H1 (cell line): ENCODE data around the gene RBM47.

Source experiments
- BCL11A ChIP-seq, 2 experiments: IDR thresholded peaks; one replicate each; pipeline ENCODE4 v1.6.1; 2011; ENCODE audit warnings: low read depth in 2 of 2, low read length in 2 of 2, mild to moderate bottlenecking in 2 of 2
- CEBPB ChIP-seq: IDR thresholded peaks from 2 replicates; pipeline ENCODE4 v1.6.1; 2012; ENCODE audit warnings: low read depth, low read length
- CHD1 ChIP-seq: IDR thresholded peaks from 2 replicates; pipeline ENCODE4 v1.6.1; 2012; ENCODE audit warnings: low read depth, low read length, improper control_type of control experiment
- CTCF ChIP-seq, 3 experiments: IDR thresholded peaks; 1 replicate in 2 of 3; 2 replicates in 1 of 3; pipeline versions ENCODE4 v1.5.1 to v1.6.1; 2011; ENCODE audit warnings: low read length in 3 of 3, mild to moderate bottlenecking in 3 of 3, inconsistent platforms in 2 of 3, low read depth in 1 of 3, moderate library complexity in 1 of 3; ENCODE audit not compliant: insufficient read depth in 1 of 3; ENCODE audit errors: control extremely low read depth in 1 of 3
- EGR1 ChIP-seq: IDR thresholded peaks from 2 replicates; pipeline ENCODE4 v1.6.1; 2011; ENCODE audit warnings: low read depth, low read length, borderline replicate concordance
- MAX ChIP-seq: IDR thresholded peaks from 2 replicates; pipeline ENCODE4 v1.6.1; 2012; ENCODE audit warnings: inconsistent platforms
- POLR2A ChIP-seq, 2 experiments: IDR thresholded peaks; 1 replicate in 1 of 2; 2 replicates in 1 of 2; pipeline ENCODE4 v1.6.1; 2011; ENCODE audit warnings: low read depth in 2 of 2, low read length in 2 of 2, mild to moderate bottlenecking in 2 of 2; ENCODE audit errors: control extremely low read depth in 1 of 2
- POLR2AphosphoS5 ChIP-seq: IDR thresholded peaks from 2 replicates; pipeline ENCODE4 v1.6.1; 2011; ENCODE audit warnings: low read depth, low read length
- POU5F1 ChIP-seq: IDR thresholded peaks from 2 replicates; pipeline ENCODE4 v1.6.1; 2011; ENCODE audit warnings: low read depth, mild to moderate bottlenecking, low read length, moderate library complexity
- RAD21 ChIP-seq, 2 experiments: IDR thresholded peaks in 1 of 2; conservative IDR thresholded peaks in 1 of 2; 2 replicates each; pipeline ENCODE4 v1.6.1; 2011; ENCODE audit warnings: low read depth in 2 of 2, low read length in 2 of 2, improper control_type of control experiment in 1 of 2, inconsistent platforms in 1 of 2, mild to moderate bottlenecking in 1 of 2, moderate library complexity in 1 of 2
- SP2 ChIP-seq: IDR thresholded peaks from 2 replicates; pipeline ENCODE4 v1.6.1; 2012; ENCODE audit warnings: mild to moderate bottlenecking, low read length, inconsistent platforms
- TEAD4 ChIP-seq: IDR thresholded peaks from 2 replicates; pipeline ENCODE4 v1.6.1; 2012; ENCODE audit warnings: low read depth, low read length, inconsistent platforms, mixed read lengths

- TF ChIP-seq POLR2A (IDR thresholded peaks at IDR 0.05; ENCODE audit: control extremely low read depth in 1 of 2, low read depth in 2 of 2, low read length in 2 of 2): no peak
- no peak for TF ChIP-seq CHD1
- no peak for TF ChIP-seq CTCF (IDR thresholded peaks at IDR 0.05; ENCODE audit: control extremely low read depth in 1 of 3, insufficient read depth in 1 of 3, low read depth in 1 of 3, low read length in 3 of 3)
- TF ChIP-seq POLR2AphosphoS5: no peak
- TF ChIP-seq MAX: no peak
- TF ChIP-seq CEBPB: no peak
- TF ChIP-seq RAD21 (IDR thresholded peaks at IDR 0.05 in 1 of 2, conservative IDR thresholded peaks at IDR 0.05 in 1 of 2; ENCODE audit: low read depth in 2 of 2, low read length in 2 of 2): no peak
- no peak for TF ChIP-seq POU5F1
- no peak for TF ChIP-seq EGR1
- TF ChIP-seq TEAD4: no peak
- no peak for TF ChIP-seq SP2
- TF ChIP-seq BCL11A (IDR thresholded peaks at IDR 0.05; ENCODE audit: low read depth in 2 of 2, low read length in 2 of 2): no peak
Measured at GRCh38 chr4:40490481-40490880, 139.2 kb downstream of the RBM47 start.
